Neuronal stem cell (in vitro differentiated cells): ENCODE measurements around the gene ATG16L2.

Experiments used
- DNase-seq: peaks from one replicate; pipeline ENCODE4 v3.0.0-alpha.2; 2013; ENCODE audit warnings: low spot score
- H2AFZ ChIP-seq: one replicate; pipeline ENCODE4 v1.6.1; 2013; ENCODE audit warnings: mild to moderate bottlenecking, low read length, inconsistent platforms
- H2AK5ac ChIP-seq: 2 replicates; pipeline ENCODE4 v1.6.1; 2013; ENCODE audit warnings: low read depth, mild to moderate bottlenecking, inconsistent platforms, low read length, moderate library complexity, mixed read lengths
- H2BK120ac ChIP-seq: 2 replicates; pipeline ENCODE4 v1.6.1; 2013; ENCODE audit warnings: low read depth, mild to moderate bottlenecking, inconsistent platforms, low read length, moderate library complexity, mixed read lengths
- H2BK12ac ChIP-seq: one replicate; pipeline ENCODE4 v1.6.1; 2013; ENCODE audit warnings: low read length, inconsistent platforms
- H2BK15ac ChIP-seq: 2 replicates; pipeline ENCODE4 v1.6.1; 2013; ENCODE audit warnings: mild to moderate bottlenecking, low read length, inconsistent platforms, mixed read lengths
- H2BK5ac ChIP-seq: one replicate; pipeline ENCODE4 v1.6.1; 2013; ENCODE audit warnings: inconsistent platforms, mild to moderate bottlenecking, low read length, moderate library complexity
- H3K14ac ChIP-seq: one replicate; pipeline ENCODE4 v1.6.1; 2013; ENCODE audit warnings: low read length, inconsistent platforms
- H3K18ac ChIP-seq: 2 replicates; pipeline ENCODE4 v1.6.1; 2013; ENCODE audit warnings: low read length, inconsistent platforms
- H3K23ac ChIP-seq: 2 replicates; pipeline ENCODE4 v1.6.1; 2013; ENCODE audit warnings: low read depth, mild to moderate bottlenecking, mixed read lengths, low read length, inconsistent platforms; ENCODE audit not compliant: poor library complexity
- H3K27ac ChIP-seq: replicated peaks from 3 replicates; pipeline ENCODE4 v1.5.1; 2013; ENCODE audit warnings: low read length, inconsistent platforms
- H3K27me3 ChIP-seq, 3 experiments: 2 replicates each; pipeline ENCODE4 v1.6.1; 2013; ENCODE audit warnings: low read length in 3 of 3, mild to moderate bottlenecking in 2 of 3, inconsistent platforms in 1 of 3, low read depth in 1 of 3, mixed read lengths in 1 of 3, moderate library complexity in 1 of 3; ENCODE audit not compliant: control insufficient read depth in 3 of 3, insufficient read depth in 3 of 3
- H3K36me3 ChIP-seq, 2 donors: replicated peaks in 1 of 2; 2 replicates each; pipeline ENCODE4 v1.6.1; 2013; ENCODE audit warnings: low read length in 2 of 2; ENCODE audit not compliant: control insufficient read depth in 2 of 2, insufficient read depth in 2 of 2
- H3K4ac ChIP-seq: 2 replicates; pipeline ENCODE4 v1.6.1; 2013; ENCODE audit warnings: inconsistent platforms, mild to moderate bottlenecking, low read length, moderate library complexity
- H3K4me1 ChIP-seq, 2 donors: 1 replicate in 1 of 2; 2 replicates in 1 of 2; pipeline ENCODE4 v1.6.1; 2013; ENCODE audit warnings: low read length in 2 of 2, low read depth in 1 of 2; ENCODE audit not compliant: control insufficient read depth in 2 of 2, insufficient read depth in 1 of 2
- H3K4me2 ChIP-seq: one replicate; pipeline ENCODE4 v1.6.1; 2013; ENCODE audit warnings: mild to moderate bottlenecking, low read length, inconsistent platforms; ENCODE audit not compliant: insufficient read depth, poor library complexity, severe bottlenecking
- H3K4me3 ChIP-seq, 2 donors: 2 replicates each; pipeline ENCODE4 v1.5.1; 2013; ENCODE audit warnings: low read length in 2 of 2, mild to moderate bottlenecking in 2 of 2, inconsistent platforms in 1 of 2, moderate library complexity in 1 of 2
- H3K79me1 ChIP-seq: one replicate; pipeline ENCODE4 v1.6.1; 2013; ENCODE audit warnings: low read depth, mild to moderate bottlenecking, inconsistent platforms, low read length, moderate library complexity
- H3K9ac ChIP-seq: one replicate; pipeline ENCODE4 v1.6.1; 2013; ENCODE audit warnings: mild to moderate bottlenecking, low read depth, low read length, inconsistent platforms; ENCODE audit not compliant: poor library complexity
- H3K9me3 ChIP-seq, 2 donors: replicated peaks in 1 of 2; 2 replicates each; pipeline versions ENCODE3 to v1.6.1; 2013; ENCODE audit warnings: low read length in 2 of 2, mild to moderate bottlenecking in 2 of 2, inconsistent platforms in 1 of 2, low read depth in 1 of 2, mixed read lengths in 1 of 2, moderate library complexity in 1 of 2; ENCODE audit not compliant: control insufficient read depth in 2 of 2, insufficient read depth in 1 of 2
- H4K8ac ChIP-seq: one replicate; pipeline ENCODE4 v1.6.1; 2013; ENCODE audit warnings: low read depth, mild to moderate bottlenecking, inconsistent platforms, low read length, moderate library complexity
- H4K91ac ChIP-seq: one replicate; pipeline ENCODE4 v1.6.1; 2013; ENCODE audit warnings: low read length, low read depth, mild to moderate bottlenecking, inconsistent platforms; ENCODE audit not compliant: poor library complexity
- WGBS, 2 donors: extraction: QIAGEN DNeasy Blood & Tissue Kit; methylation state at CpG; one replicate each; pipeline ENCODE4 v1.1.7; 2013; ENCODE audit warnings: missing lambda C conversion rate in 2 of 2, mixed read lengths in 1 of 2; ENCODE audit not compliant: insufficient read length in 2 of 2, insufficient replicate concordance in 1 of 2; ENCODE audit errors: extremely low coverage in 2 of 2; 5-methylcytosine and 5-hydroxymethylcytosine counted together

The ATG16L2 gene

GRCh38 chr11:72871119-72871518, 56.9 kb downstream of the ATG16L2 start:
- no peaks in the 10 kb centered on the region for H3K27me3 ChIP-seq

GRCh38 chr11:72872012-72872411, 57.8 kb downstream of the ATG16L2 start:
- H3K79me1 ChIP-seq: no peaks in the 10 kb centered on the region

More at GRCh38 chr11:72871119-72871518, 56.9 kb downstream of the ATG16L2 start:
- Histone ChIP-seq H3K27ac (no peak overlapping the region), H4K8ac (no peak overlapping the region), H3K14ac (no peak overlapping the region), H3K4me2 (no peak overlapping the region), H3K9ac (no peak overlapping the region), H3K79me1 (no peaks in the 10 kb centered on the region), H2BK5ac (no peak overlapping the region), H2AFZ (no peak overlapping the region), H4K91ac (no peak overlapping the region), H3K23ac (no peak overlapping the region), H3K9me3 (no peaks in the 10 kb centered on the region), H3K4me1 (no peaks in the 10 kb centered on the region), H3K4ac (no peak overlapping the region), H2AK5ac (no peak overlapping the region), H3K18ac (no peak overlapping the region), H3K4me3 (no peak overlapping the region), H2BK12ac (no peak overlapping the region), H2BK120ac (no peak overlapping the region), H2BK15ac (no peak overlapping the region), H3K36me3 (peaks cover 1 to 28% of the 10 kb centered on the region in 2 donors)
- DNase-seq: no peak
- WGBS, 2 donors: no CpG with 5 or more reads among the region's 1 CpG

GRCh38 chr11:72875736-72876135, 61.5 kb downstream of the ATG16L2 start:
- no CpG with 5 or more reads among the region's 1 CpG for WGBS, 2 donors
- Histone ChIP-seq H3K27ac (no peak overlapping the region), H3K18ac (no peak overlapping the region), H3K23ac (no peak overlapping the region), H2AFZ (no peak overlapping the region), H3K9me3 (no peaks in the 10 kb centered on the region), H3K27me3 (no peaks in the 10 kb centered on the region), H3K14ac (no peak overlapping the region), H2BK12ac (no peak overlapping the region), H3K9ac (no peak overlapping the region), H2BK15ac (no peak overlapping the region), H3K79me1 (no peaks in the 10 kb centered on the region), H3K4me2 (no peak overlapping the region), H3K4me3 (no peak overlapping the region), H4K8ac (no peak overlapping the region), H3K4me1 (no peaks in the 10 kb centered on the region), H2AK5ac (no peak overlapping the region), H4K91ac (no peak overlapping the region), H3K4ac (no peak overlapping the region), H2BK120ac (no peak overlapping the region), H3K36me3 (peaks cover 0 to 14% of the 10 kb centered on the region in 2 donors), H2BK5ac (no peak overlapping the region)
- no peak for DNase-seq

More at GRCh38 chr11:72872012-72872411, 57.8 kb downstream of the ATG16L2 start:
- no peak overlapping the region for H3K4ac ChIP-seq
- peaks cover 1 to 26% of the 10 kb centered on the region in 2 donors for H3K36me3 ChIP-seq
- no peak overlapping the region for H4K8ac ChIP-seq
- H2BK5ac ChIP-seq: no peak overlapping the region
- no peak overlapping the region for H3K18ac ChIP-seq
- no peak overlapping the region for H2BK15ac ChIP-seq
- no peaks in the 10 kb centered on the region for H3K4me1 ChIP-seq
- no peak overlapping the region for H4K91ac ChIP-seq
- no peak overlapping the region for H2BK12ac ChIP-seq
- no peaks in the 10 kb centered on the region for H3K27me3 ChIP-seq
- H3K14ac ChIP-seq: no peak overlapping the region
- H3K23ac ChIP-seq: no peak overlapping the region
- H2AK5ac ChIP-seq: no peak overlapping the region
- no peak for DNase-seq
- no peak overlapping the region for H2AFZ ChIP-seq
- no peaks in the 10 kb centered on the region for H3K9me3 ChIP-seq
- H3K4me3 ChIP-seq: no peak overlapping the region
- WGBS, 2 donors: no CpG with 5 or more reads among the region's 1 CpG
- no peak overlapping the region for H3K27ac ChIP-seq
- H3K9ac ChIP-seq: no peak overlapping the region
- H3K4me2 ChIP-seq: no peak overlapping the region
- H2BK120ac ChIP-seq: no peak overlapping the region

- DNase-seq: no peak
- no peak overlapping the region for H3K23ac ChIP-seq
- H2BK12ac ChIP-seq: no peak overlapping the region
- no peak overlapping the region for H3K27ac ChIP-seq
- H3K4me1 ChIP-seq: no peaks in the 10 kb centered on the region
- no peak overlapping the region for H3K9ac ChIP-seq
- no peak overlapping the region for H4K91ac ChIP-seq
- peaks cover 0 to 14% of the 10 kb centered on the region in 2 donors for H3K36me3 ChIP-seq
- no peak overlapping the region for H3K4ac ChIP-seq
- no peaks in the 10 kb centered on the region for H3K9me3 ChIP-seq
- no peak overlapping the region for H2BK120ac ChIP-seq
- H2AK5ac ChIP-seq: no peak overlapping the region
- no peaks in the 10 kb centered on the region for H3K27me3 ChIP-seq
- no peak overlapping the region for H3K4me2 ChIP-seq
- no peak overlapping the region for H2BK15ac ChIP-seq
- no peak overlapping the region for H2BK5ac ChIP-seq
- whole genome bisulfite sequencing, 2 donors: no CpG with 5 or more reads among the region's 3 CpGs
- no peak overlapping the region for H4K8ac ChIP-seq
- H3K79me1 ChIP-seq: no peaks in the 10 kb centered on the region
- H3K18ac ChIP-seq: no peak overlapping the region
- H3K14ac ChIP-seq: no peak overlapping the region
- H3K4me3 ChIP-seq: no peak overlapping the region
- no peak overlapping the region for H2AFZ ChIP-seq
These were observed 61.9 kb downstream of the ATG16L2 start for GRCh38 chr11:72876147-72876546.
